Astrocyte (in vitro differentiated cells and primary cell): ENCODE measurements around the gene ARHGAP40.

Experiments
- EZH2 ChIP-seq: IDR thresholded peaks from 2 replicates; pipeline ENCODE4 v1.6.1; 2012; ENCODE audit warnings: mild to moderate bottlenecking, low read length, inconsistent platforms; ENCODE audit not compliant: insufficient read depth
- TF ChIP-seq, protein P1 (sequence below): IDR thresholded peaks from 2 replicates; pipeline ENCODE4 v1.5.1; 2011; ENCODE audit warnings: low read depth, mild to moderate bottlenecking, inconsistent platforms, low read length, moderate library complexity; ENCODE audit not compliant: insufficient read depth

- TF ChIP-seq, protein P1, sequence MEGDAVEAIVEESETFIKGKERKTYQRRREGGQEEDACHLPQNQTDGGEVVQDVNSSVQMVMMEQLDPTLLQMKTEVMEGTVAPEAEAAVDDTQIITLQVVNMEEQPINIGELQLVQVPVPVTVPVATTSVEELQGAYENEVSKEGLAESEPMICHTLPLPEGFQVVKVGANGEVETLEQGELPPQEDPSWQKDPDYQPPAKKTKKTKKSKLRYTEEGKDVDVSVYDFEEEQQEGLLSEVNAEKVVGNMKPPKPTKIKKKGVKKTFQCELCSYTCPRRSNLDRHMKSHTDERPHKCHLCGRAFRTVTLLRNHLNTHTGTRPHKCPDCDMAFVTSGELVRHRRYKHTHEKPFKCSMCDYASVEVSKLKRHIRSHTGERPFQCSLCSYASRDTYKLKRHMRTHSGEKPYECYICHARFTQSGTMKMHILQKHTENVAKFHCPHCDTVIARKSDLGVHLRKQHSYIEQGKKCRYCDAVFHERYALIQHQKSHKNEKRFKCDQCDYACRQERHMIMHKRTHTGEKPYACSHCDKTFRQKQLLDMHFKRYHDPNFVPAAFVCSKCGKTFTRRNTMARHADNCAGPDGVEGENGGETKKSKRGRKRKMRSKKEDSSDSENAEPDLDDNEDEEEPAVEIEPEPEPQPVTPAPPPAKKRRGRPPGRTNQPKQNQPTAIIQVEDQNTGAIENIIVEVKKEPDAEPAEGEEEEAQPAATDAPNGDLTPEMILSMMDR, result no peak
- TF ChIP-seq EZH2, result no peak
Measured at GRCh38 chr20:38673261-38673660, 71.7 kb downstream of the ARHGAP40 start.
